WI38 (cell line): Measurements from ENCODE around the gene PRDM16.

Experiments
- H3K4me3 ChIP-seq: 2 replicates; pipeline ENCODE4 v1.5.1; 2011; ENCODE audit warnings: low read depth, mild to moderate bottlenecking, control low read depth, low read length
- TF ChIP-seq, protein P1 (sequence below): IDR thresholded peaks from 2 replicates; pipeline ENCODE4 v1.5.1; 2012; ENCODE audit warnings: low read depth, mild to moderate bottlenecking, control low read depth, low read length

The PRDM16 gene

GRCh38 chr1:3120140-3120539, 51.1 kb downstream of the PRDM16 start:
- no peak overlapping the region for H3K4me3 ChIP-seq
- TF ChIP-seq, protein P1, sequence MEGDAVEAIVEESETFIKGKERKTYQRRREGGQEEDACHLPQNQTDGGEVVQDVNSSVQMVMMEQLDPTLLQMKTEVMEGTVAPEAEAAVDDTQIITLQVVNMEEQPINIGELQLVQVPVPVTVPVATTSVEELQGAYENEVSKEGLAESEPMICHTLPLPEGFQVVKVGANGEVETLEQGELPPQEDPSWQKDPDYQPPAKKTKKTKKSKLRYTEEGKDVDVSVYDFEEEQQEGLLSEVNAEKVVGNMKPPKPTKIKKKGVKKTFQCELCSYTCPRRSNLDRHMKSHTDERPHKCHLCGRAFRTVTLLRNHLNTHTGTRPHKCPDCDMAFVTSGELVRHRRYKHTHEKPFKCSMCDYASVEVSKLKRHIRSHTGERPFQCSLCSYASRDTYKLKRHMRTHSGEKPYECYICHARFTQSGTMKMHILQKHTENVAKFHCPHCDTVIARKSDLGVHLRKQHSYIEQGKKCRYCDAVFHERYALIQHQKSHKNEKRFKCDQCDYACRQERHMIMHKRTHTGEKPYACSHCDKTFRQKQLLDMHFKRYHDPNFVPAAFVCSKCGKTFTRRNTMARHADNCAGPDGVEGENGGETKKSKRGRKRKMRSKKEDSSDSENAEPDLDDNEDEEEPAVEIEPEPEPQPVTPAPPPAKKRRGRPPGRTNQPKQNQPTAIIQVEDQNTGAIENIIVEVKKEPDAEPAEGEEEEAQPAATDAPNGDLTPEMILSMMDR = no peak

DNA sequence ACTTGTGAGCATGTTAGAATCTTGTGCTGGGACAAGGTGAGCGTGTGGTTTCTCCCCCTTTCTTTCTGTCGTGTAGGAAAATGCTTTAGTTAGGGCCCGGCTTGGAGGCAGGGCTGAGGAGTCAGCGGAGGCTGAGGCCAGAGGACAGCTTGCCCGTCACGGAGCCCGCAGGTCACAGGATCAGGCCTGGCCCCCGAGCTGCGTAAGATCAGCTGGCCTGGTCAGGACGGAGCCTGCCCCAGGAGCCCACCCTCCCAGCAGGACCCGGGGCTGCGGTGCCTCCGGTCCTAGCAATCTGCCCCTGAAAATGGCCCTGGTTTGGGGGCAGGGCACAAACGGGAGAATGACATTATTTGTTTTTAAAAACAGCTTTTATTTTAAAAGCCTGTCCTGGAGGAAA, 52.0 kb downstream of the PRDM16 start:
- H3K4me3 ChIP-seq = no peak overlapping the region
- TF ChIP-seq, protein P1 = no peak

- TF ChIP-seq, protein P1 = no peak
- no peak overlapping the region for H3K4me3 ChIP-seq
Measured at GRCh38 chr1:3121401-3122210, 52.6 kb downstream of the PRDM16 start.

DNA sequence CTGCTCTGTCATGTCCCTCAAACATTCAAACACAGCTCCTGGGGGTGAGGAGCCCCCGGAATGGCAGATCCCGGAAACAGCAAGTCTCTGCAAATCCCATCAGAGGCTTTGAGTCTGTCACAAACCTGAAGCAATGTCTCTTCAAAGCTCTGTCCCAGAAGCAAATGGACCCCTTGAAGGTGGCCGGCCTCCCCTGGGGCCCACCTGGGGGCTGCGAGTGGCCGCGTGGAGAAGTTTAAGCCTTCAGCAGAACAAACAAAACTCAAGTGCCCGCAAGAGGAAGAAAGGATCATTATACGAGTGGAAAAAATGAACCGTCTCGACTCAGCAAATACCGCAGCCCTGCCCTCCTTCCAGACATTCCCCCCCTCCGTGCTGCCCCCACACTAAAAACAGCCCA, 53.3 kb downstream of the PRDM16 start:
- TF ChIP-seq, protein P1 = no peak
- no peak overlapping the region for H3K4me3 ChIP-seq

GRCh38 chr1:3124246-3124645, 55.2 kb downstream of the PRDM16 start:
- TF ChIP-seq, protein P1 = no peak

GRCh38 chr1:3125078-3125477, 56.1 kb downstream of the PRDM16 start:
- no peak overlapping the region for H3K4me3 ChIP-seq
- TF ChIP-seq, protein P1 = no peak

More at GRCh38 chr1:3124246-3124645, 55.2 kb downstream of the PRDM16 start:
- no peak overlapping the region for H3K4me3 ChIP-seq

DNA sequence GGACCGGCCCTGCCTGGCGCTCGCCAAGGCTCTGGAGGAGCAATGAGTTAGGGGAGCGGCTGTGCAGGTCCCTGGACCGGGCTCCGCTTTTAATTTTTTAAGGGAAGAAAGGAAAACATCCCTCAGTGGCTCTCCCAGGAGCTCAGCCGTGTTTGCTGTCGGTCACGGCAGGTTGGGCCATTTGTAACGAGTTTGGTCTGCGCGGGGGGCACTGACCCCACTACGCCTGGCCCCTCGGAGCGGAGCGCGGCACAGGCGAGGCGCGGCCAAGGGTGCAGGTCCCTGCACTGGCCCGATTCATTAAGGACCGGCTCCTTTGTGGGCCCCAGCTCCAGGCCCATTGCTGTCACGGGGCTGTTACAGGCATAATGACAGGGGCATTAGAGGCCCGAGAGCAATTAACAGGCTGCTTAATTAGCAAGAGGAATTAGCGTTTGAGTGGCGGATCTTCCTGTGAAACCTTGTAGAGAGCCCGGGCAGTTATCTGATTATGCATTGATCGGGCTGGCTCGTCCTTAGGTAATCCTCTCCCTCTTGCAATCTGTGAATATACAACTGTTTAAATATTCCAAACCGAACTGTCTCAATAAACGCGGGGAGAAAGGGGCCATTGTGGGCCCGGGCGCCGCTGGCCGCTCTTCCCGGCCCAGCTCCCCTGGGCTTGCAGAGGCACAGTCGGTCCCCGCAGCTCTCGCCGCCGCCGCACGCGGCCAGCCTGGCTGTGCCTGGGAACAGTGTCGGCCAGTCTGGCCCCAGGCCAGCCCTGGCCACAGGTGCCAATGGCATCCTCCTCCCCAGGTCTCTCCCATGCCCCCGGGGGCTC, 56.8 kb downstream of the PRDM16 start:
- H3K4me3 ChIP-seq = no peak overlapping the region
- TF ChIP-seq, protein P1 = no peak
